Cardiac muscle cell (in vitro differentiated cells and primary cell): ENCODE data around the gene GOLGA6L2. TPM values are rescaled to one million over a fixed set of nuclear protein-coding genes. Genes with fewer than 3 reads are reported as not detected.

ENCODE experiments used
- DNase-seq, 2 donors: peaks; one replicate each; pipeline versions ENCODE4 v3.0.0 to v3.0.0-alpha.2; 2010 to 2017; ENCODE audit warnings: low read depth in 1 of 2, low spot score in 1 of 2
- H3K27ac ChIP-seq: fragments of 200-600 bp; sonication (generic); 2 replicates; pipeline ENCODE4 v1.5.1; 2016
- H3K27me3 ChIP-seq: fragments of 200-600 bp; sonication (generic); 2 replicates; pipeline ENCODE4 v1.6.0; 2016; ENCODE audit warnings: control low read depth
- H3K36me3 ChIP-seq: fragments of 200-600 bp; sonication (generic); 2 replicates; pipeline ENCODE4 v1.5.1; 2016; ENCODE audit warnings: control low read depth
- H3K4me1 ChIP-seq: fragments of 200-600 bp; sonication (generic); 2 replicates; pipeline ENCODE4 v1.8.1; 2017; ENCODE audit warnings: low read depth, mild to moderate bottlenecking, mixed run types
- H3K4me3 ChIP-seq: fragments of 200-600 bp; sonication (generic); 2 replicates; pipeline ENCODE4 v1.5.1; 2016; ENCODE audit warnings: mild to moderate bottlenecking
- H3K9me3 ChIP-seq: fragments of 200-600 bp; sonication (generic); 2 replicates; pipeline ENCODE4 v1.5.1; 2017; ENCODE audit warnings: low read depth, mild to moderate bottlenecking, control low read depth
- CTCF ChIP-seq: IDR thresholded peaks from 2 replicates; pipeline ENCODE4 v1.5.1; 2012; ENCODE audit warnings: low read depth, mild to moderate bottlenecking, low read length
- polyA plus RNA-seq: library from polyadenylated mRNA; unstranded; fragments of >200 nt; fragmentation: Nextera tagmentation; extraction: Ambion mirVana; gene quantifications from 2 replicates; pipeline ENCODE4 v1.2.1, GENCODE V29; 2016
- total RNA-seq: library from RNA; depleted of rRNA; stranded (reverse); fragments of >200 nt; gene quantifications from 2 replicates; pipeline ENCODE4 v1.2.3, GENCODE V29; 2016

The GOLGA6L2 gene
- total and polyA plus RNA-seq, 2 experiments from 2014 or later = not detected

GRCh38 chr15:23446215-23447106 is 582 bp downstream of the GOLGA6L2 start:
- DNase-seq = no peak
- Histone ChIP-seq H3K27me3 (no peaks in the 10 kb centered on the region), H3K27ac (no peak overlapping the region), H3K4me1 (no peaks in the 10 kb centered on the region), H3K9me3 (no peaks in the 10 kb centered on the region), H3K36me3 (no peaks in the 10 kb centered on the region), H3K4me3 (no peak overlapping the region)
- no peak for TF ChIP-seq CTCF

GRCh38 chr15:23444269-23444668 is 2.8 kb downstream of the GOLGA6L2 start:
- Histone ChIP-seq H3K4me1 (no peaks in the 10 kb centered on the region), H3K9me3 (no peaks in the 10 kb centered on the region), H3K27ac (no peak overlapping the region), H3K4me3 (no peak overlapping the region), H3K27me3 (no peaks in the 10 kb centered on the region), H3K36me3 (no peaks in the 10 kb centered on the region)
- no peak for DNase-seq
- no peak for TF ChIP-seq CTCF

DNA sequence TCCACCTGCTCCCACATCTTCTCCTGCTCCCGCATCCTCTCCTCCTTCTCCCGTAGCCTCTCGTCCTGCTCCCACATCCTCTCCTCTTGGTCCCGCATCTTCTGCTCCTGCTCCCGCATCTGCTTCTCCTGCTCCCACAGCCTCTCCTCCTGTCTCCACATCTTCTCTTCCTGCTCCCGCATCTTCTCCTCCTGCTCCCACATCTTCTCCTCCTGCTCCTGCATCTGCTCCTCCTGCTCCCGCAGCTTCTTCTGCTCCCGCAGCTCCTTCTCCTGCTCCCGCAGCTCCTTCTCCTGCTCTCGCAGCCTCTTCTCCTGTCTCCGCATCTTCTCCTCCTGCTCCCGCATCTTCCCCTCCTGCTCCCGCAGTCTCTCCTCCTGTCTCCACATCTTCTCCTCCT is 5.8 kb downstream of the GOLGA6L2 start:
- Histone ChIP-seq H3K9me3 (no peaks in the 10 kb centered on the region), H3K36me3 (no peaks in the 10 kb centered on the region), H3K27me3 (no peaks in the 10 kb centered on the region), H3K27ac (no peak overlapping the region), H3K4me1 (no peaks in the 10 kb centered on the region), H3K4me3 (no peak overlapping the region)
- TF ChIP-seq CTCF = no peak
- DNase-seq = no peak

DNA sequence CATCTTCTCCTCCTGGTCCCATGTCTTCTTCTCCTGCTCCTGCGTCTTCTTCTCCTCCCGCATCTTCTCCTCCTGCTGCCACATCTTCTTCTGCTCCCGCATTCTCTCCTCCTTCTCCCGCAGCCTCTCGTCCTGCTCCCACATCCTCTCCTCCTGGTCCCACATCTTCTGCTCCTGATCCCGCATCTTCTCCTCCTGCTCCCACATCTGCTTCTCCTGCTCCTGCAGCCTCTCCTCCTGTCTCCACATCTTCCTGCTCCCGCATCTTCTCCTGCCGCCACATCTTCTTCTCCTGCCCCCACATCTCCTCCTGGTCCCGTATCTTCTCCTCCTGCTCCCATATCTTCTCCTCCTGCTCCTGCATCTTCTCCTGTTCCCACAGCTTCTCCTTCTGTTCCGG is 6.4 kb downstream of the GOLGA6L2 start:
- no peak for DNase-seq
- Histone ChIP-seq H3K4me3 (no peak overlapping the region), H3K27me3 (no peaks in the 10 kb centered on the region), H3K36me3 (no peaks in the 10 kb centered on the region), H3K4me1 (no peaks in the 10 kb centered on the region), H3K9me3 (no peaks in the 10 kb centered on the region), H3K27ac (no peak overlapping the region)
- TF ChIP-seq CTCF = no peak

GRCh38 chr15:23439513-23439912 is 7.5 kb downstream of the GOLGA6L2 start:
- no peaks in the 10 kb centered on the region for H3K4me1 ChIP-seq
- DNase-seq = no peak
- TF ChIP-seq CTCF = no peak
- H3K27me3 ChIP-seq = no peaks in the 10 kb centered on the region
- H3K27ac ChIP-seq = no peak overlapping the region
- H3K36me3 ChIP-seq = no peaks in the 10 kb centered on the region
- H3K9me3 ChIP-seq = no peaks in the 10 kb centered on the region
- no peak overlapping the region for H3K4me3 ChIP-seq
